GM10248 (cell line): Measurements from ENCODE around the gene TUFM.
"Not testable (repeated sequence)": the region's sequence is repeated elsewhere in the genome, so short reads cannot be mapped to it uniquely, and the experiment has no call there.

Experiments used
- CTCF ChIA-PET: fragments of 300-600 bp; sonication (Branson Sonifier 250); formaldehyde crosslinking; extraction: SDS; loops from one replicate; lab custom pipeline; 2021; ENCODE audit warnings: antibody characterized with exemption; lab: Yijun Ruan, JAX
- POLR2A ChIA-PET: fragments of 350-650 bp; sonication (Branson Sonifier 250); formaldehyde crosslinking; extraction: SDS; loops from one replicate; lab custom pipeline; 2020; ENCODE audit warnings: antibody characterized with exemption; lab: Yijun Ruan, JAX
- DNase-seq: peaks from one replicate; pipeline ENCODE4 v3.0.0; 2012; ENCODE audit errors: extremely low spot score
- TF ChIP-seq, protein P1 (sequence below): IDR thresholded peaks from 2 replicates; pipeline ENCODE4 v1.5.1; 2012; ENCODE audit warnings: mild to moderate bottlenecking, low read depth; ENCODE audit errors: extremely low read depth, missing control alignments, control extremely low read depth

TUFM gene

DNA sequence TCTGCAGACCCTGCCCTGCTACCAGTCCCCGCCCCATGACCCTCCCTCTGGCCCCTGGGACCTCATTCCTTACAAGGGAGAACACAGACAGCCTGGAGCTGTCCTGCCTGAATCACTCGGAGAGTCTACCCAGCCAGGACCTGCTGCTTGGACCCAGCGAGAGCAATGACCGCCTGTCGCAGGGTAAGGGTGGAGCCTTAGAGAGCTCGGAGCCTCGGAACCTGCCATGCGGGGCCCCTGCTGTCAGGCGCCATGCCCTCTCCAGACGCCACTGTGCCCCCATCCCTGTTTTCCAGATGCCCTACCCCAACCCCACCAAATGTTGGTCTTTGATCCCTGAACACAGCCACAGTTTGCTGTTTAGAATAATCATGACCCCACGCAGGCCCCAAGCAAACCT lies 23.1 kb upstream of the TUFM start:
- DNase-seq, result no peak
- TF ChIP-seq, protein P1, sequence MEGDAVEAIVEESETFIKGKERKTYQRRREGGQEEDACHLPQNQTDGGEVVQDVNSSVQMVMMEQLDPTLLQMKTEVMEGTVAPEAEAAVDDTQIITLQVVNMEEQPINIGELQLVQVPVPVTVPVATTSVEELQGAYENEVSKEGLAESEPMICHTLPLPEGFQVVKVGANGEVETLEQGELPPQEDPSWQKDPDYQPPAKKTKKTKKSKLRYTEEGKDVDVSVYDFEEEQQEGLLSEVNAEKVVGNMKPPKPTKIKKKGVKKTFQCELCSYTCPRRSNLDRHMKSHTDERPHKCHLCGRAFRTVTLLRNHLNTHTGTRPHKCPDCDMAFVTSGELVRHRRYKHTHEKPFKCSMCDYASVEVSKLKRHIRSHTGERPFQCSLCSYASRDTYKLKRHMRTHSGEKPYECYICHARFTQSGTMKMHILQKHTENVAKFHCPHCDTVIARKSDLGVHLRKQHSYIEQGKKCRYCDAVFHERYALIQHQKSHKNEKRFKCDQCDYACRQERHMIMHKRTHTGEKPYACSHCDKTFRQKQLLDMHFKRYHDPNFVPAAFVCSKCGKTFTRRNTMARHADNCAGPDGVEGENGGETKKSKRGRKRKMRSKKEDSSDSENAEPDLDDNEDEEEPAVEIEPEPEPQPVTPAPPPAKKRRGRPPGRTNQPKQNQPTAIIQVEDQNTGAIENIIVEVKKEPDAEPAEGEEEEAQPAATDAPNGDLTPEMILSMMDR, result no peak
- POLR2A ChIA-PET, result no interaction called here
- CTCF ChIA-PET, result interaction anchor here (8.3 kb wide), 1 partner anchor 76 kb away, joined by 65 read pairs; no protein-coding TSS in a partner anchor

DNA sequence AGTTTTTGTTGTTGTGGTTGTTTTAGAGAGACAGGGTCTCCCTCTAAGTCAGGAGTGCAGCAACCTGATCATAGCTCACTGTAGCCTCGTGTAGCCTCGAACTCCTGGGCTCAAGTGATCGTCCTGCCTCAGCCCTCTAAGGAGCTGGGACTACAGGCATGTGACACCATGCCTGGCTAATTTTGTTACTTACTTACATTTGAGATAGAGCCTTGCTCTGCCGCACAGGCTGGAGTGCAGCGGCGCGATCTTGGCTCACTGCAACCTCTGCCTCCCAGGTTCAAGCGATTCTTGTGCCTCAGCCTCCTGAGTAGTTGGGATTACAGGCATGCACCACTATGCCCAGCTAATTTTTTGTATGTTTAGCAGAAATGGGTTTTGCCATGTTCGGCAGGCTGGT lies 21.5 kb upstream of the TUFM start:
- CTCF ChIA-PET, result interaction anchor here (1.8 kb wide), 1 partner anchor 77 kb away, joined by 6 read pairs; no protein-coding TSS in a partner anchor
- POLR2A ChIA-PET, DNase-seq: not testable (repeated sequence)

DNA sequence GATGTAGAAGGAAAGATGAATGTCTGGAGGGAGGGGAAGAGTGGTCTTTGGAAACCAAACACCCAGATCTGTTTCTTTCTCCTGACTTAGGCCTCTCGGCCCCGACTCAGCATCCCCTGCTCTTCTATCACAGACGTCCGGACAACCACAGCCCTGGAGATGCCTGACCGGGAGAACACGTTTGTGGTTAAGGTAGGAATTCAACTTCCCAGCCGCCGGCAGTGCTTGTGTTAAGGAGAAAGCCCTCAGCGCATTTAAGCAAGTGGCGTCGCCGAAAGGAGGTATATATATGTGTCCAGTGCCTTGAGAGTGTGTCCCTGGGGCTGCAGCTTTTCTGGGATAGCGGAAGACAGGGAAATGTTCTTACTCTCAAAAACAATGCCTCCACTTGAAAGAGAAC lies 21.1 kb upstream of the TUFM start:
- ChIA-PET POLR2A (no interaction called here), CTCF (interaction anchor here (1.8 kb wide), 1 partner anchor 78 kb away, joined by 6 read pairs; no protein-coding TSS in a partner anchor)
- no peak for DNase-seq
- TF ChIP-seq, protein P1, result no peak

DNA sequence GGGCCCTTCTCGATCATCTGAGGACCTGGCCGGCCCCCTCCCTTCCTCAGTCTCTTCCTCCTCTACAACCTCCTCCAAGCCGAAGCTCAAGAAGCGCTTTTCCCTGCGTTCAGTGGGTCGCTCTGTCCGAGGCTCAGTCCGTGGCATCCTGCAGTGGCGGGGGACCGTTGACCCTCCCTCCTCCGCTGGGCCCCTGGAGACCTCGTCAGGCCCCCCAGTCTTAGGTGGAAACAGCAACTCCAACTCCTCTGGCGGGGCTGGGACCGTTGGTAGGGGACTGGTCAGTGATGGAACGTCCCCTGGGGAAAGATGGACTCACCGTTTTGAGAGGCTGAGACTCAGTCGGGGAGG lies 20.3 kb upstream of the TUFM start:
- DNase-seq, result no peak
- CTCF ChIA-PET, result interaction anchor here (1.1 to 1.8 kb wide), 4 partner anchors 7 to 78 kb away, joined by 5 to 6 read pairs (median 6); no protein-coding TSS in a partner anchor
- TF ChIP-seq, protein P1, result no peak
- POLR2A ChIA-PET, result no interaction called here

DNA sequence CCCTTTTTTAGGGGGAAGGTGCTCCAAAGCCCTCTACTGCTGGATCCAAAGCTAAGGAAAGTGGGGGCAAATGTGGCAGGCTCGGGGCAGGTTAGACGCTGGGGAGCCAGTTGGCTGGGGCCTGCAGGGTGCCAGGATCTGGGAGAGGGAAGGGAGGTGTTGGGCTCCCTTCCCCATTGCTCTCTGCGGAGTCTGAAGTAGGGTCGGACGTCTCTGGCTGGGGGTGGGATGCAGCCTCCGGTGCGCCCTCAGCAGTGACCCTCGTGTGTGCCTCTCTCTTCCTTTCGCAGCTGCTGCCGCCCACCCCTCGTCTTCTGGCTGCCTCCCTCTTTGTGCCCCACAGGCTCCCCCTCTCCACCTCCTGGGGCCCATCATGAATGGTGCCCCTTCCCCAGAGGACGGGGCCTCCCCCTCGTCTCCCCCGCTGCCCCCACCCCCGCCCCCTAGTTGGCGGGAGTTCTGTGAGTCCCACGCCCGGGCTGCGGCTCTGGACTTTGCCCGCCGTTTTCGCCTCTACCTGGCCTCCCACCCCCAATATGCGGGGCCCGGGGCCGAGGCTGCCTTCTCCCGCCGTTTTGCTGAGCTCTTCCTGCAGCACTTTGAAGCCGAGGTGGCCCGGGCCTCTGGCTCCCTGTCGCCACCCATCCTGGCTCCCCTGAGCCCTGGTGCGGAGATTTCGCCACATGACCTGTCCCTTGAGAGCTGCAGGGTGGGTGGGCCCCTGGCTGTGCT lies 19.7 kb upstream of the TUFM start:
- no peak for DNase-seq
- TF ChIP-seq, protein P1, result no peak
- ChIA-PET CTCF (interaction anchor here (1.0 to 5.1 kb wide), 7 partner anchors 8 to 79 kb away, joined by 4 to 48 read pairs (median 6); partner anchors contain the start of gene TUFM), POLR2A (interaction anchor here (0.5 to 0.6 kb wide), 2 partner anchors 10 to 19 kb away, joined by 3 to 5 read pairs; no protein-coding TSS in a partner anchor)

DNA sequence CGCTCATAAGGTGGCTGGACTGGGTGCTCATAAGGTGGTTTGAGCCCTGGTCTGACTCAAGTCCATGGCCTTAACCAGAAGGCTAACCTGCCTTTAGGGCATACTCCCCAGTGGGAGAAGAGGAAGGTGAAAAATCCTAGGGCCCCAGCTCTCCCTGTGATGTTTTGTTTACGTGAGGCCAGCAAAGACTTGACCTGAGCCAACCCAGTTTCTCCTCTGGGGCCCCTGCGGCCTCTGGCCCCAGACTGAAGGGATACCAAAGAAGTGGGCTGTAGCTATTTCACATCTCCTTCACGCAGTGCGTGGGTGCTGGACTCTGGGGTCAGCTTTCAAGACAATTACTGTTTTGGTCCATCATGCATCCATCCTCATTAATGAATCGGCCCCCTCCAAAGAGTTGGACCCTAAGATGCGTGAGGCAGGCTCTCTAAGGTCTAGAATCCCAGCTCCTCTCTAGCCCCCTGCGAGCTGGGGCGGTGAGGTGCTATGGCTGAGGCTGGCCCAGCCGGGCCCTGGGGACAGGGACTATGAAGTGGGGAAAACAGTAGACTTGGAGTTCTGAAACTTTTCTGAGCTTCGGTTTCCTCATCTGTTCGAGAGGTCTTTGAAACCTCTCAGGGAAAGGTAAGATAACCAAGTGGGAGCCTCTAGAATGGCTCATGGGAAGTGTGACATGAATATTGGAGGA lies 19.0 kb upstream of the TUFM start:
- TF ChIP-seq, protein P1, result no peak
- no peak for DNase-seq
- POLR2A ChIA-PET, result interaction anchor here (0.5 to 0.6 kb wide), 2 partner anchors 9 to 18 kb away, joined by 3 to 5 read pairs; no protein-coding TSS in a partner anchor
- CTCF ChIA-PET, result interaction anchor here (1.0 to 5.1 kb wide), 8 partner anchors 8 to 80 kb away, joined by 3 to 48 read pairs (median 6); partner anchors contain the start of genes ATP2A1 and TUFM
